Progenitor cell of endocrine pancreas (in vitro differentiated cells): ENCODE measurements around the gene RASAL2. TPM values are rescaled to one million over a fixed set of nuclear protein-coding genes. Genes with fewer than 3 reads are reported as not detected.

Source experiments
- DNase-seq: peaks from one replicate; pipeline ENCODE4 v3.0.0; 2021; ENCODE audit warnings: low spot score; ENCODE audit not compliant: unreplicated experiment
- H3K27ac Mint-ChIP-seq: 2 replicates; pipeline ENCODE4 v1.8.0; 2021; ENCODE audit warnings: mild to moderate bottlenecking, moderate library complexity, mixed read lengths
- H3K27me3 Mint-ChIP-seq: 2 replicates; pipeline ENCODE4 v1.8.0; 2021; ENCODE audit warnings: mixed read lengths
- H3K36me3 Mint-ChIP-seq: 2 replicates; pipeline ENCODE4 v1.8.0; 2022; ENCODE audit warnings: mixed read lengths; ENCODE audit not compliant: insufficient read depth
- H3K4me1 Mint-ChIP-seq: 2 replicates; pipeline ENCODE4 v1.8.0; 2021; ENCODE audit warnings: low read depth, mixed read lengths
- H3K4me3 Mint-ChIP-seq: 2 replicates; pipeline ENCODE4 v1.8.0; 2021; ENCODE audit warnings: low read depth, mild to moderate bottlenecking, moderate library complexity, mixed read lengths
- H3K9me3 Mint-ChIP-seq: 2 replicates; pipeline ENCODE4 v1.8.0; 2021; ENCODE audit warnings: low read depth, mixed read lengths
- CTCF ChIP-seq: fragments of 200-600 bp; sonication (generic); IDR thresholded peaks from one replicate; pipeline ENCODE4 v1.5.0; 2021; ENCODE audit warnings: antibody characterized with exemption, mild to moderate bottlenecking; ENCODE audit not compliant: unreplicated experiment
- total RNA-seq: library from RNA; stranded (reverse); gene quantifications from 2 replicates; pipeline ENCODE4 v1.2.1, GENCODE V29; 2021

Gene RASAL2
- total RNA-seq, 1 donor from 2014 or later = 28.5 TPM

DNA sequence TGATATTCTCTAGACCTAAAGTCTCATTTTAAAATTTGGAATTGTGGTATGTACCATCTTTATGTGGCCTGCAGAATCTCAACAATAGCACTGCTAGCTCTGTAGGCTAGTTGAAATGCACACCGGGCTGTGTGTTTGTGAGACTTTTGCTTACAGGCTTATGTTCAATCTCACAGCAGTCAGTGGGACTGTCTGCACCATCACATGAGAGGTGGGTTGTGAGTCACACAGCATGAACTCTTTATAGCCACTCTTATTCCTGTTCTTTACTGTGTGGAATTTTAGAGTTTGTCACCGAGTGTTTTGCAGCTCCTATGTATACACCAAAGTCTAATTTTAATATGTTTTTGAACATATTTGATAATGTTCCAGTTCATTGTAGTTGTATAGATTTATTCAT lies 74.6 kb downstream of the RASAL2 start:
- Mint-ChIP-seq H3K27me3 (no peaks in the 10 kb centered on the region), H3K9me3 (no peaks in the 10 kb centered on the region), H3K36me3 (no peaks in the 10 kb centered on the region), H3K4me1 (peaks cover 11% of the 10 kb centered on the region), H3K27ac (no peak overlapping the region), H3K4me3 (no peak overlapping the region)
- DNase-seq = no peak
- TF ChIP-seq CTCF = no peak

GRCh38 chr1:178169649-178170048 lies 75.7 kb downstream of the RASAL2 start:
- Mint-ChIP-seq H3K4me3 (no peak overlapping the region), H3K9me3 (no peaks in the 10 kb centered on the region), H3K4me1 (peaks cover 16% of the 10 kb centered on the region), H3K27me3 (no peaks in the 10 kb centered on the region), H3K36me3 (no peaks in the 10 kb centered on the region), H3K27ac (no peak overlapping the region)
- TF ChIP-seq CTCF = no peak
- DNase-seq = no peak

- no peak for TF ChIP-seq CTCF
Observed at GRCh38 chr1:178172939-178173338, 79.0 kb downstream of the RASAL2 start.

DNA sequence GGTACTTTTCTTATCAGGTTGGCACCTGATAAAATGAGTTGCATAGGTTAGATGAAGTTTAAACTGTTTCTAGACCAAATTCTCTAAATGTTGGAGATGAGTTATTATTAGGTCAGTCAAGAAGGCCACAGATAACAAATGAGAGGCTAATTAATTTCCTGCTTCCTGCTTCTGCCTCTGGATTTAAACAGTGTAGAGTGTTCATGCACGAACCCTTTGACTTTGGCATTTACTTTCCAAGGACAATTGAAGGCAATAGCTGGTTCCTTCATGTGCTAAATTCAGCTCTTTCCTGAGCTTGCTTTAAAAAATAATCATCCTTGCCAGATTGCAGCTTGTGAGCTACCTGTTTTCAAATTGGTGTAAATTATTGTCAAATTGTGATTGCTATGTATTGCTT lies 80.6 kb downstream of the RASAL2 start:
- H3K36me3 Mint-ChIP-seq = no peaks in the 10 kb centered on the region
- no peak overlapping the region for H3K27ac Mint-ChIP-seq
- DNase-seq = no peak
- H3K4me1 Mint-ChIP-seq = peaks cover 7% of the 10 kb centered on the region
- H3K27me3 Mint-ChIP-seq = no peaks in the 10 kb centered on the region
- no peak for TF ChIP-seq CTCF
- H3K4me3 Mint-ChIP-seq = no peak overlapping the region
- no peaks in the 10 kb centered on the region for H3K9me3 Mint-ChIP-seq

More at GRCh38 chr1:178172939-178173338, 79.0 kb downstream of the RASAL2 start:
- Mint-ChIP-seq H3K4me3 (no peak overlapping the region), H3K27me3 (no peaks in the 10 kb centered on the region), H3K9me3 (no peaks in the 10 kb centered on the region), H3K36me3 (no peaks in the 10 kb centered on the region), H3K4me1 (peaks cover 7% of the 10 kb centered on the region), H3K27ac (no peak overlapping the region)
- DNase-seq = no peak

- Mint-ChIP-seq H3K27ac (no peak overlapping the region), H3K4me1 (peaks cover 3% of the 10 kb centered on the region), H3K9me3 (peaks cover 7% of the 10 kb centered on the region), H3K27me3 (no peaks in the 10 kb centered on the region), H3K4me3 (no peak overlapping the region), H3K36me3 (no peaks in the 10 kb centered on the region)
- no peak for DNase-seq
- TF ChIP-seq CTCF = no peak
Observed at GRCh38 chr1:178180405-178180804, 86.5 kb downstream of the RASAL2 start.
